ENCODE results near the gene KRTAP10-4.
"Not testable (repeated sequence)": the region's sequence is repeated elsewhere in the genome, so short reads cannot be mapped to it uniquely, and the experiment has no call there.

Gene KRTAP10-4

GRCh38 chr21:44583800-44584147 is 10.2 kb downstream of the KRTAP10-4 start:
- TF ChIP-seq PAX5 (IDR thresholded peaks at IDR 0.05; ENCODE audit: insufficient read depth, low read length, severe bottlenecking) (no peak), TAF1 (IDR thresholded peaks at IDR 0.05; ENCODE audit: low read depth, low read length) (no peak), SPI1 (IDR thresholded peaks at IDR 0.05; ENCODE audit: low read depth, low read length) (no peak), POLR2AphosphoS5 (IDR thresholded peaks at IDR 0.05; ENCODE audit: low read depth, low read length) (no peak), POU2F2 (IDR thresholded peaks at IDR 0.05; ENCODE audit: low read depth, low read length) (no peak), POLR2A (IDR thresholded peaks at IDR 0.05; ENCODE audit: low read depth, low read length) (no peak)
- no peak for FAIRE-seq
- no peak for DNase-seq (ENCODE audit: insufficient read length, low spot score)

GRCh38 chr21:44585892-44586291 is 12.4 kb downstream of the KRTAP10-4 start:
- TF ChIP-seq POLR2A (IDR thresholded peaks at IDR 0.05; ENCODE audit: low read depth, low read length) (no peak), PAX5 (IDR thresholded peaks at IDR 0.05; ENCODE audit: insufficient read depth, low read length, severe bottlenecking) (no peak), POLR2AphosphoS5 (IDR thresholded peaks at IDR 0.05; ENCODE audit: low read depth, low read length) (no peak), SPI1 (IDR thresholded peaks at IDR 0.05; ENCODE audit: low read depth, low read length) (no peak), POU2F2 (IDR thresholded peaks at IDR 0.05; ENCODE audit: low read depth, low read length) (no peak)
- FAIRE-seq (no peak), DNase-seq (ENCODE audit: insufficient read length, low spot score) (no peak)

GRCh38 chr21:44589094-44589493 is 15.6 kb downstream of the KRTAP10-4 start:
- TF ChIP-seq TAF1 (IDR thresholded peaks at IDR 0.05; ENCODE audit: low read depth, low read length) = no peak
- TF ChIP-seq PAX5 (IDR thresholded peaks at IDR 0.05; ENCODE audit: insufficient read depth, low read length, severe bottlenecking) = no peak
- TF ChIP-seq POLR2AphosphoS5 (IDR thresholded peaks at IDR 0.05; ENCODE audit: low read depth, low read length) = no peak
- TF ChIP-seq POU2F2 (IDR thresholded peaks at IDR 0.05; ENCODE audit: low read depth, low read length) = no peak
- TF ChIP-seq SPI1 (IDR thresholded peaks at IDR 0.05; ENCODE audit: low read depth, low read length) = no peak
- TF ChIP-seq POLR2A (IDR thresholded peaks at IDR 0.05; ENCODE audit: low read depth, low read length) = no peak
- no peak for FAIRE-seq

GRCh38 chr21:44589586-44590305 is 16.2 kb downstream of the KRTAP10-4 start:
- no peak for FAIRE-seq
- DNase-seq (ENCODE audit: insufficient read length, low spot score) = no peak

More at GRCh38 chr21:44589094-44589493, 15.6 kb downstream of the KRTAP10-4 start:
- DNase-seq (ENCODE audit: insufficient read length, low spot score) = no peak

GRCh38 chr21:44590311-44590721 is 16.8 kb downstream of the KRTAP10-4 start:
- TF ChIP-seq POU2F2 (IDR thresholded peaks at IDR 0.05; ENCODE audit: low read depth, low read length) = no peak
- no peak for TF ChIP-seq SPI1 (IDR thresholded peaks at IDR 0.05; ENCODE audit: low read depth, low read length)
- TF ChIP-seq POLR2A (IDR thresholded peaks at IDR 0.05; ENCODE audit: low read depth, low read length) = no peak
- no peak for TF ChIP-seq TAF1 (IDR thresholded peaks at IDR 0.05; ENCODE audit: low read depth, low read length)
- TF ChIP-seq PAX5 (IDR thresholded peaks at IDR 0.05; ENCODE audit: insufficient read depth, low read length, severe bottlenecking) = no peak
- TF ChIP-seq POLR2AphosphoS5 (IDR thresholded peaks at IDR 0.05; ENCODE audit: low read depth, low read length) = no peak
- no peak for FAIRE-seq
- no peak for DNase-seq (ENCODE audit: insufficient read length, low spot score)

More at GRCh38 chr21:44589586-44590305, 16.2 kb downstream of the KRTAP10-4 start:
- no peak for TF ChIP-seq POLR2AphosphoS5 (IDR thresholded peaks at IDR 0.05; ENCODE audit: low read depth, low read length)
- no peak for TF ChIP-seq PAX5 (IDR thresholded peaks at IDR 0.05; ENCODE audit: insufficient read depth, low read length, severe bottlenecking)
- no peak for TF ChIP-seq POU2F2 (IDR thresholded peaks at IDR 0.05; ENCODE audit: low read depth, low read length)
- no peak for TF ChIP-seq SPI1 (IDR thresholded peaks at IDR 0.05; ENCODE audit: low read depth, low read length)
- TF ChIP-seq POLR2A (IDR thresholded peaks at IDR 0.05; ENCODE audit: low read depth, low read length) = no peak
- TF ChIP-seq TAF1 (IDR thresholded peaks at IDR 0.05; ENCODE audit: low read depth, low read length) = no peak

- FAIRE-seq; DNase-seq (ENCODE audit: insufficient read length, low spot score): not testable (repeated sequence)
Observed at GRCh38 chr21:44590897-44591800, 17.6 kb downstream of the KRTAP10-4 start.

GRCh38 chr21:44591801-44592130 is 18.2 kb downstream of the KRTAP10-4 start:
- not testable (repeated sequence) for DNase-seq (ENCODE audit: insufficient read length, low spot score); FAIRE-seq

GRCh38 chr21:44592446-44593311 is 19.1 kb downstream of the KRTAP10-4 start, which contains the start of gene KRTAP10-6:
KRTAP10-6 (minus strand) TSS chr21:44592505; CDS start chr21:44592484, 21 bp downstream.
- no peak for FAIRE-seq
- TF ChIP-seq POLR2AphosphoS5 (IDR thresholded peaks at IDR 0.05; ENCODE audit: low read depth, low read length) (no peak), TAF1 (IDR thresholded peaks at IDR 0.05; ENCODE audit: low read depth, low read length) (no peak), PAX5 (IDR thresholded peaks at IDR 0.05; ENCODE audit: insufficient read depth, low read length, severe bottlenecking) (no peak), POLR2A (IDR thresholded peaks at IDR 0.05; ENCODE audit: low read depth, low read length) (no peak), SPI1 (IDR thresholded peaks at IDR 0.05; ENCODE audit: low read depth, low read length) (no peak), POU2F2 (IDR thresholded peaks at IDR 0.05; ENCODE audit: low read depth, low read length) (no peak)
- DNase-seq (ENCODE audit: insufficient read length, low spot score) = no peak

All from GM12891 (cell line).